Lung (tissue), 12 donors: ENCODE measurements around the gene NACC2. TPM values are rescaled to one million over a fixed set of nuclear protein-coding genes. Genes with fewer than 3 reads are reported as not detected.

ENCODE experiments used
- ATAC-seq: fragments of 200-7000 bp; cut with Tn5 transposase; one replicate; pipeline ENCODE4 v1.9.1; 2020; ENCODE audit warnings: moderate number of reproducible peaks; ENCODE audit not compliant: insufficient read depth, low FRiP score
- DNase-seq, 3 donors: peaks; one replicate each; pipeline ENCODE4 v3.0.0-alpha.2; 2013 to 2017
- H3K27ac ChIP-seq, 2 donors: one replicate each; pipeline ENCODE4 v1.5.1; 2013; ENCODE audit warnings: mild to moderate bottlenecking in 2 of 2, moderate library complexity in 2 of 2, control low read depth in 1 of 2, inconsistent platforms in 1 of 2, low read depth in 1 of 2, low read length in 1 of 2
- H3K27me3 ChIP-seq, 3 donors: one replicate each; pipeline ENCODE4 v1.5.1; 2013; ENCODE audit warnings: low read length in 2 of 3; ENCODE audit not compliant: control insufficient read depth in 3 of 3, insufficient read depth in 3 of 3
- H3K36me3 ChIP-seq, 4 donors: one replicate each; pipeline ENCODE4 v1.5.1; 2013; ENCODE audit warnings: low read length in 4 of 4, mild to moderate bottlenecking in 1 of 4, moderate library complexity in 1 of 4; ENCODE audit not compliant: control insufficient read depth in 4 of 4, insufficient read depth in 4 of 4
- H3K4me1 ChIP-seq, 5 donors: one replicate each; pipeline ENCODE4 v1.5.1; 2013; ENCODE audit warnings: low read length in 5 of 5, mild to moderate bottlenecking in 2 of 5, moderate library complexity in 1 of 5; ENCODE audit not compliant: control insufficient read depth in 5 of 5, insufficient read depth in 5 of 5
- H3K4me3 ChIP-seq: one replicate; pipeline ENCODE4 v1.5.1; 2013; ENCODE audit warnings: mild to moderate bottlenecking, control low read depth, moderate library complexity
- H3K9ac ChIP-seq, 2 donors: one replicate each; pipeline ENCODE4 v1.5.1; 2013; ENCODE audit warnings: low read length in 2 of 2, control low read depth in 1 of 2; ENCODE audit not compliant: insufficient read depth in 1 of 2
- H3K9me3 ChIP-seq, 4 donors: one replicate each; pipeline ENCODE4 v1.5.1; 2013; ENCODE audit warnings: low read length in 3 of 4, mild to moderate bottlenecking in 1 of 4, moderate library complexity in 1 of 4; ENCODE audit not compliant: control insufficient read depth in 4 of 4, insufficient read depth in 3 of 4
- CTCF ChIP-seq: IDR thresholded peaks from 2 replicates; pipeline ENCODE4 v1.5.1; 2012; ENCODE audit warnings: mild to moderate bottlenecking; ENCODE audit errors: control extremely low read depth, extremely low read depth
- WGBS, 2 donors: extraction: QIAGEN DNeasy Blood & Tissue Kit; methylation state at CpG; one replicate each; pipeline ENCODE4 v1.1.7; 2013; 5-methylcytosine and 5-hydroxymethylcytosine counted together
- polyA plus RNA-seq, 2 donors: library from polyadenylated mRNA; stranded (reverse); fragments of 200-250 nt; gene quantifications; one replicate each; pipeline ENCODE4 v1.2.1, GENCODE V29; 2013
- total RNA-seq, 2 donors: library from RNA; depleted of rRNA in 1 of 2; stranded (reverse); fragments of >200 nt in 1 of 2; gene quantifications; one replicate each; pipeline ENCODE4 v1.2.1, GENCODE V29; 2014 to 2021
- donor health status: control.
- donor health status: control.
- donor health status: Bipolar disorder and iron deficiency.
- donor health status: healthy.
- donor health status: DM: yes; HTN: yes; CAD: no.

The NACC2 gene
- total and polyA plus RNA-seq, 4 donors, result 5.9 to 32.7 (median 10.5) TPM

- H3K9me3 ChIP-seq, result no peaks in the 10 kb centered on the region
- no peak for ATAC-seq
- no peaks in the 10 kb centered on the region for H3K27me3 ChIP-seq
- no peak for TF ChIP-seq CTCF
- H3K27ac ChIP-seq, result peak overlapping the region in 1 of 2 donors; percentile 89
- peaks cover 2 to 36% (median 28%) of the 10 kb centered on the region in 5 donors for H3K4me1 ChIP-seq
- peaks cover 0 to 20% (median 0%) of the 10 kb centered on the region in 4 donors for H3K36me3 ChIP-seq
- no peak overlapping the region for H3K9ac ChIP-seq
- no peak overlapping the region for H3K4me3 ChIP-seq
- 77 to 89% methylated on average over 36 of the region's 36 CpGs for WGBS, 2 donors
- DNase-seq, result peak in 1 of 3 donors; percentile 35
These were observed 87.7 kb downstream of the NACC2 start for GRCh38 chr9:136007276-136007933.

GRCh38 chr9:136006169-136006568 lies 88.9 kb downstream of the NACC2 start:
- no peak overlapping the region for H3K4me3 ChIP-seq
- H3K27me3 ChIP-seq, result no peaks in the 10 kb centered on the region
- peaks cover 0 to 12% (median 0%) of the 10 kb centered on the region in 4 donors for H3K36me3 ChIP-seq
- ATAC-seq (no peak), DNase-seq (no peak)
- H3K27ac ChIP-seq, result peak overlapping the region in 1 of 2 donors; percentile 17
- 91 to 97% methylated on average over 7 of the region's 7 CpGs for WGBS, 2 donors
- H3K4me1 ChIP-seq, result peaks cover 2 to 30% (median 24%) of the 10 kb centered on the region in 5 donors
- no peak overlapping the region for H3K9ac ChIP-seq
- TF ChIP-seq CTCF, result no peak
- no peaks in the 10 kb centered on the region for H3K9me3 ChIP-seq

DNA sequence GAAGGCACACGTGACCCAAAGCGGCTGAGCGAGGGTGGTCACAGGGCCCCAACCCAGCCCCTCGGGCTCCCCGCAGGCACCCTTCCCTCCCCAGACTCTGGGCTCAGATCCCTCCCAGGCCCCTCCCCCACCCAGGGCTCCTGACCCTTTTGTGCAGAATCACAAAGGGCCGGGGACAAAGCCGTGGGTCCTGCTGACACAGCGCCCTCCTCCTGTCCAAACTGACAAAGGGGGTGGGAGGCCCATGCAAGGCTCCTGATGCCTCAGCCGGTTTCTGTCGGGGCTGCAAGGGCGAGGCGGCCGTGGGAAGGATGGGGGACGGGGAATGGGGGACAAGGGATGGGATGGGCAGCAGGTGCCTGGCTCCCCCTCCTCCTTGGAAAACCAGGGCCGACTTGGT lies 90.4 kb downstream of the NACC2 start:
- H3K27me3 ChIP-seq, result no peaks in the 10 kb centered on the region
- ATAC-seq (no peak), DNase-seq (no peak)
- H3K4me3 ChIP-seq, result no peak overlapping the region
- 82 to 89% methylated on average over 13 to 15 of the region's 15 CpGs for WGBS, 2 donors
- no peak overlapping the region for H3K27ac ChIP-seq
- peaks cover 0 to 11% (median 0%) of the 10 kb centered on the region in 4 donors for H3K36me3 ChIP-seq
- TF ChIP-seq CTCF, result no peak
- peaks cover 2 to 30% (median 23%) of the 10 kb centered on the region in 5 donors for H3K4me1 ChIP-seq
- no peak overlapping the region for H3K9ac ChIP-seq
- no peaks in the 10 kb centered on the region for H3K9me3 ChIP-seq
